ENCODE data around the gene GCM1.

GCM1 gene

DNA sequence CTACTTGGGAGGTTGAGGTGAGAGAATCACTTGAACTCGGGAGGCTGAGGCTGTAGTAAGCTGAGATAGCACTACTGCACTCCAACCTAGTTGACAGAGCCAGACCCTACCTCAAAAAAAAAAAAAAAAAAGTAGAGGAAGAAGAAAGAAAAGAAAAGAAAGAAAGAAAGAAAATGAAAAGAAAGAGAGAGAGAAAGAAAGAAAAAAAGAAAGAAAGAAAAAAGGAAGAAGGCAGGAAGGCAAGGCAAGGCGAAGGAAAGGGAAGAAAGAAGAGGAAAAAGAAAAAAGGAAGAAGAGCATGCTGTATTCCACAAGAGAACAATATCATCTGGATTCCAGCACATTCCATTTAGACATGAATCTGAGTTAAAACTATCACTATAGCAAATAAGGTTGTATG is 3.8 kb downstream of the GCM1 start:
- DNase-seq (ENCODE audit: extremely low read depth, insufficient read length), result no peak
- Histone ChIP-seq H3K36me3 (ENCODE audit: control insufficient read depth, insufficient read depth, low read length) (no peaks in the 10 kb centered on the region), H3K27me3 (replicated peaks; ENCODE audit: control insufficient read depth, insufficient read depth, low read length) (no peaks in the 10 kb centered on the region; the same call in 1 of the 2 replicates), H3K4me3 (replicated peaks; ENCODE audit: low read depth, low read length) (no peak overlapping the region)
- TF ChIP-seq, protein P1, sequence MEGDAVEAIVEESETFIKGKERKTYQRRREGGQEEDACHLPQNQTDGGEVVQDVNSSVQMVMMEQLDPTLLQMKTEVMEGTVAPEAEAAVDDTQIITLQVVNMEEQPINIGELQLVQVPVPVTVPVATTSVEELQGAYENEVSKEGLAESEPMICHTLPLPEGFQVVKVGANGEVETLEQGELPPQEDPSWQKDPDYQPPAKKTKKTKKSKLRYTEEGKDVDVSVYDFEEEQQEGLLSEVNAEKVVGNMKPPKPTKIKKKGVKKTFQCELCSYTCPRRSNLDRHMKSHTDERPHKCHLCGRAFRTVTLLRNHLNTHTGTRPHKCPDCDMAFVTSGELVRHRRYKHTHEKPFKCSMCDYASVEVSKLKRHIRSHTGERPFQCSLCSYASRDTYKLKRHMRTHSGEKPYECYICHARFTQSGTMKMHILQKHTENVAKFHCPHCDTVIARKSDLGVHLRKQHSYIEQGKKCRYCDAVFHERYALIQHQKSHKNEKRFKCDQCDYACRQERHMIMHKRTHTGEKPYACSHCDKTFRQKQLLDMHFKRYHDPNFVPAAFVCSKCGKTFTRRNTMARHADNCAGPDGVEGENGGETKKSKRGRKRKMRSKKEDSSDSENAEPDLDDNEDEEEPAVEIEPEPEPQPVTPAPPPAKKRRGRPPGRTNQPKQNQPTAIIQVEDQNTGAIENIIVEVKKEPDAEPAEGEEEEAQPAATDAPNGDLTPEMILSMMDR (IDR thresholded peaks at IDR 0.05; ENCODE audit: insufficient read depth, low read length, poor library complexity, severe bottlenecking), result no peak

DNA sequence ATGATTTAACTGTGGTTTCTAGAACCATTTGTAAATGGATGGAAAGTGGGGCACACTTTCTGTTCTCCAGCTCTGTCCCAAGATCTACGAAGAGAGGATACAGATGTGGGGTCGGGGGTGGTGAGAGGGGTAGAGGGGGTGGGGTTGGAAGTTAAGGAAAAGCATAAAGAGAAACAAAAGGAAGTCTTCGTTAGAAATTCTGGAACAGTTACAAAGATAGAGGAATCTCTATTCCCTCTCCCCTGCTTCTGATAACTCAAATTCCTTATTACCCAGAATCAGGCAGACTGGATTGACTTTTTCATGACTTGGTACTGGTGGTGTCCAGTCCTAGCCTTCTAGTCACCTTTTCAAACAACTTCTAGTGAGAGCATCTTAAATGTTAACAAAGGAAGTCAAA is 4.9 kb downstream of the GCM1 start:
- Histone ChIP-seq H3K27me3 (replicated peaks; ENCODE audit: control insufficient read depth, insufficient read depth, low read length) (no peaks in the 10 kb centered on the region; the same call in 1 of the 2 replicates), H3K4me3 (replicated peaks; ENCODE audit: low read depth, low read length) (no peak overlapping the region), H3K36me3 (ENCODE audit: control insufficient read depth, insufficient read depth, low read length) (no peaks in the 10 kb centered on the region)
- DNase-seq (ENCODE audit: extremely low read depth, insufficient read length), result no peak
- TF ChIP-seq, protein P1 (IDR thresholded peaks at IDR 0.05; ENCODE audit: insufficient read depth, low read length, poor library complexity, severe bottlenecking), result no peak

DNA sequence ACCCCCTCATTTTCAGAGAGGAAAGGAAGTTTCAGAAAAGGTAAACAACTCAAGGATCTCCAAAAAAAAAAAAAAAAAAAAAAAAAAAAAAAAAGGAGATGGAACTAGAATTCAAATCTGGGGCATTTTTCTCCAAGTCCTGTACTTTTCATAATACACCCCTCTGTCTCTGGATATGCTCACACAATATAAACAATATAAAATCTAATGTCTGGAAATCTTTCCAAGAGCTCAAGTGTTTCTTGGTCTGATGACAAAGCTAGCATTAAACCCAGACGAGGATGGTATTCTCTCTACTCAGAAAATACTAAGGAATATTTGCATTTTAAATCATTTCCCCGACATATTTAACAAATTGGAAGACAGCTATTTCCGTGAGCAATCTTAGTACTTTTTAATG is 5.8 kb downstream of the GCM1 start:
- no peak for DNase-seq (ENCODE audit: extremely low read depth, insufficient read length)
- Histone ChIP-seq H3K27me3 (replicated peaks; ENCODE audit: control insufficient read depth, insufficient read depth, low read length) (no peaks in the 10 kb centered on the region; the same call in 1 of the 2 replicates), H3K4me3 (replicated peaks; ENCODE audit: low read depth, low read length) (no peak overlapping the region), H3K36me3 (ENCODE audit: control insufficient read depth, insufficient read depth, low read length) (no peaks in the 10 kb centered on the region)
- TF ChIP-seq, protein P1 (IDR thresholded peaks at IDR 0.05; ENCODE audit: insufficient read depth, low read length, poor library complexity, severe bottlenecking), result no peak

DNA sequence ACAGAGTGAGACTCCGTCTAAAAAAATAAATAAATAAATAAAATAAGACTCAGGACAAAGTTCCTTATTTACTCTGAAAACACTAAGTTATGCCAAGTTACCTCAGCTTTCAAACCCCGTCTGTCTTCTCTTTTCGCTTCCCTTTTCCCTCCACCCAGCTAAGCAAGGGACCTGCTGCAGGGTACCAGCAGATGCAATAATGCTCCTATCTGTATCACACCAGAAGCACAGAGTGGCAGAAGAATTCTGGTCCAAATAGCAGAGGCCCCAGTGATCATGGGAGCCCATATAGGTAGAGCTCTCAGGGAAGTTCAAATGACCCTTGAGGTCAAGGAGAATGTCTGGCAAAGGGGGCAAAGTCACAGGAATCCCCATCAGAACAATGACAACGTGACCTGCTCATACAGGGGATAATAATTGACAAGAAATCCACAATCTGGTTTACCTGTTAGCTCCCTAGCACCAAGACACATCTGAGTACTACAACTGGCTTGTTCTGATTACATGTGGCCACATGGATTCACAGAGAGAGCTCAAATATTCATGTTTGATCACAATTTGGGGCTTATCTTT is 8.7 kb downstream of the GCM1 start:
- TF ChIP-seq, protein P1 (IDR thresholded peaks at IDR 0.05; ENCODE audit: insufficient read depth, low read length, poor library complexity, severe bottlenecking), result no peak
- no peaks in the 10 kb centered on the region for H3K36me3 ChIP-seq (ENCODE audit: control insufficient read depth, insufficient read depth, low read length)
- H3K4me3 ChIP-seq (replicated peaks; ENCODE audit: low read depth, low read length), result no peak overlapping the region
- no peaks in the 10 kb centered on the region; the same call in 1 of the 2 replicates for H3K27me3 ChIP-seq (replicated peaks; ENCODE audit: control insufficient read depth, insufficient read depth, low read length)
- no peak for DNase-seq (ENCODE audit: extremely low read depth, insufficient read length)

DNA sequence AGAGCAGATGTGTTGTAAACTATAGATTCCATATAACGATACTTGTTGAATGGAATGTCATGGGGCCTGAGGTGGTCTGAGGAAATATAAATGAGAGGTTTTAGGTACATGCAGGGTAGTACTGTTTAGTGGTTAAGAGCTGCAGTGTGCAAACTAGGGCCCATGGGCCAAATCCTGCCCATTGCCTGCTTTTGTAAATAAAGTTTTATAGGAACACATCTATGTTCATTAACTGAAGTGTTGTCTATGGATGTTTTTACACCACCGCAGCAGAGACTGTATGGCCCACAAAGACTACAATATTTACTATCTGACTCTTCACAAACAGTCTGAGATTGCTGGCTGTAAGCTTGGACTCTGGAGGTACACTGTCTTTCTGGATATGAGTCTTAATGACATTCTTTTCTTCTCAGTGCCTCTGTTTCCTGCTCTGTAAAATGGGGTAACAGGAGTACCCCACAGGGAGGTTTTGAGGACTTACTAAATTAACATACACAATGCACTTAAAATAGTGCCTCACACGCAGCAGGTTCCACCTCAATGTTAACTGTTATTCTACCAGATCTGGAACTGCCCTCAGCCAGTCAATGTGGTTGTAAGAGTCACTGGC is 12.5 kb downstream of the GCM1 start:
- TF ChIP-seq, protein P1 (IDR thresholded peaks at IDR 0.05; ENCODE audit: insufficient read depth, low read length, poor library complexity, severe bottlenecking), result no peak
- H3K4me3 ChIP-seq (replicated peaks; ENCODE audit: low read depth, low read length), result no peak overlapping the region
- H3K27me3 ChIP-seq (replicated peaks; ENCODE audit: control insufficient read depth, insufficient read depth, low read length), result no peaks in the 10 kb centered on the region; the same call in 1 of the 2 replicates
- DNase-seq (ENCODE audit: extremely low read depth, insufficient read length), result no peak
- no peaks in the 10 kb centered on the region for H3K36me3 ChIP-seq (ENCODE audit: control insufficient read depth, insufficient read depth, low read length)

All from GM06990 (cell line).